ENCODE results near the gene APLP2. TPM values are rescaled to one million over a fixed set of nuclear protein-coding genes. Genes with fewer than 3 reads are reported as not detected.

APLP2 gene
- polyA plus RNA-seq, 6 donors from 2014 or later = 289 to 343 (median 310) TPM

- DNase-seq (no peak), ATAC-seq (ENCODE audit: low read depth in 2 of 2) (no peak)
- Mint-ChIP-seq H3K4me1 (peaks cover 21 to 59% (median 39%) of the 10 kb centered on the region in 3 donors), H3K4me3 (no peak overlapping the region), H3K9me3 (no peaks in the 10 kb centered on the region), H3K36me3 (peaks cover 25 to 29% of the 10 kb centered on the region in 2 donors), H3K27me3 (no peaks in the 10 kb centered on the region), H3K27ac (peak overlapping the region in 2 of 6 donors; percentile 53 to 88)
These were observed 60.2 kb downstream of the APLP2 start for GRCh38 chr11:130129922-130130321.

GRCh38 chr11:130131961-130132850 lies 62.5 kb downstream of the APLP2 start:
- H3K4me3 Mint-ChIP-seq = no peak overlapping the region
- no peaks in the 10 kb centered on the region for H3K9me3 Mint-ChIP-seq
- peaks cover 31% of the 10 kb centered on the region in 2 donors for H3K36me3 Mint-ChIP-seq
- H3K27ac Mint-ChIP-seq = peak overlapping the region in 5 of 6 donors; percentile 40 to 88 (median 66)
- DNase-seq = peak; percentile 70
- H3K4me1 Mint-ChIP-seq = peaks cover 22 to 40% (median 37%) of the 10 kb centered on the region in 3 donors
- no peaks in the 10 kb centered on the region for H3K27me3 Mint-ChIP-seq
- ATAC-seq (ENCODE audit: low read depth in 2 of 2) = peak; percentile 79 to 90

- Mint-ChIP-seq H3K36me3 (peaks cover 38 to 41% of the 10 kb centered on the region in 2 donors), H3K4me3 (peak overlapping the region in 1 of 8 donors; percentile 82), H3K4me1 (peaks cover 22 to 35% (median 34%) of the 10 kb centered on the region in 3 donors)
These were observed 64.0 kb downstream of the APLP2 start for GRCh38 chr11:130133716-130134115.

GRCh38 chr11:130136107-130136506 lies 66.4 kb downstream of the APLP2 start:
- DNase-seq = no peak
- Mint-ChIP-seq H3K27me3 (no peaks in the 10 kb centered on the region), H3K27ac (peak overlapping the region in 1 of 6 donors; percentile 34), H3K36me3 (peaks cover 38 to 42% of the 10 kb centered on the region in 2 donors), H3K4me3 (no peak overlapping the region), H3K4me1 (peaks cover 22 to 26% (median 25%) of the 10 kb centered on the region in 3 donors), H3K9me3 (no peaks in the 10 kb centered on the region)
- ATAC-seq (ENCODE audit: low read depth in 2 of 2) = no peak

More at GRCh38 chr11:130133716-130134115, 64.0 kb downstream of the APLP2 start:
- H3K9me3 Mint-ChIP-seq = no peaks in the 10 kb centered on the region
- no peak for DNase-seq
- no peaks in the 10 kb centered on the region for H3K27me3 Mint-ChIP-seq
- peak overlapping the region in 3 of 6 donors; percentile 22 to 66 (median 34) for H3K27ac Mint-ChIP-seq
- peak in 1 of 2 donors; percentile 25 for ATAC-seq (ENCODE audit: low read depth in 2 of 2)

- no peak overlapping the region for H3K4me3 Mint-ChIP-seq
- peaks cover 36 to 38% of the 10 kb centered on the region in 2 donors for H3K36me3 Mint-ChIP-seq
- no peaks in the 10 kb centered on the region for H3K9me3 Mint-ChIP-seq
- ATAC-seq (ENCODE audit: low read depth in 2 of 2) = no peak
- no peaks in the 10 kb centered on the region for H3K27me3 Mint-ChIP-seq
- peaks cover 10 to 17% (median 14%) of the 10 kb centered on the region in 3 donors for H3K4me1 Mint-ChIP-seq
- peak overlapping the region in 2 of 6 donors; percentile 47 to 59 for H3K27ac Mint-ChIP-seq
- no peak for DNase-seq
These were observed 68.3 kb downstream of the APLP2 start for GRCh38 chr11:130137999-130138398.

GRCh38 chr11:130139401-130139800 lies 69.7 kb downstream of the APLP2 start:
- Mint-ChIP-seq H3K4me3 (no peak overlapping the region), H3K9me3 (no peaks in the 10 kb centered on the region), H3K36me3 (peaks cover 25 to 30% of the 10 kb centered on the region in 2 donors), H3K4me1 (peaks cover 0 to 6% (median 4%) of the 10 kb centered on the region in 3 donors), H3K27ac (peak overlapping the region in 3 of 6 donors; percentile 34 to 54 (median 42)), H3K27me3 (no peaks in the 10 kb centered on the region)
- ATAC-seq (ENCODE audit: low read depth in 2 of 2) = no peak
- no peak for DNase-seq

GRCh38 chr11:130141561-130142341 lies 72.1 kb downstream of the APLP2 start:
- ATAC-seq (ENCODE audit: low read depth in 2 of 2) = no peak
- Mint-ChIP-seq H3K36me3 (peaks cover 22 to 26% of the 10 kb centered on the region in 2 donors), H3K4me1 (peaks cover 12 to 18% (median 15%) of the 10 kb centered on the region in 3 donors), H3K4me3 (no peak overlapping the region), H3K27ac (no peak overlapping the region), H3K27me3 (no peaks in the 10 kb centered on the region), H3K9me3 (no peaks in the 10 kb centered on the region)
- DNase-seq = no peak

GRCh38 chr11:130144141-130144540 lies 74.4 kb downstream of the APLP2 start:
- no peak overlapping the region for H3K4me3 Mint-ChIP-seq

GRCh38 chr11:130144861-130145281 lies 75.2 kb downstream of the APLP2 start:
- H3K4me1 Mint-ChIP-seq = peaks cover 20 to 35% (median 28%) of the 10 kb centered on the region in 3 donors
- peaks cover 6 to 15% of the 10 kb centered on the region in 2 donors for H3K36me3 Mint-ChIP-seq
- no peaks in the 10 kb centered on the region for H3K27me3 Mint-ChIP-seq
- peak overlapping the region in 2 of 8 donors; percentile 3 to 52 for H3K4me3 Mint-ChIP-seq
- ATAC-seq (ENCODE audit: low read depth in 2 of 2) (no peak), DNase-seq (no peak)
- H3K27ac Mint-ChIP-seq = peak overlapping the region in 5 of 6 donors; percentile 9 to 90 (median 56)
- no peaks in the 10 kb centered on the region for H3K9me3 Mint-ChIP-seq

More at GRCh38 chr11:130144141-130144540, 74.4 kb downstream of the APLP2 start:
- DNase-seq (no peak), ATAC-seq (ENCODE audit: low read depth in 2 of 2) (no peak)
- Mint-ChIP-seq H3K27ac (peak overlapping the region in 5 of 6 donors; percentile 15 to 90 (median 65)), H3K9me3 (no peaks in the 10 kb centered on the region), H3K27me3 (no peaks in the 10 kb centered on the region), H3K36me3 (peaks cover 10 to 17% of the 10 kb centered on the region in 2 donors), H3K4me1 (peaks cover 20 to 35% (median 28%) of the 10 kb centered on the region in 3 donors)

- Mint-ChIP-seq H3K36me3 (peaks cover under 1 to 10% of the 10 kb centered on the region in 2 donors), H3K9me3 (no peaks in the 10 kb centered on the region)
- ATAC-seq (ENCODE audit: low read depth in 2 of 2) = no peak
These were observed 75.7 kb downstream of the APLP2 start for GRCh38 chr11:130145311-130145812.

GRCh38 chr11:130145975-130146776 lies 76.5 kb downstream of the APLP2 start:
- Mint-ChIP-seq H3K4me3 (peak overlapping the region in 6 of 8 donors; percentile 7 to 66 (median 44)), H3K4me1 (peaks cover 27 to 47% (median 40%) of the 10 kb centered on the region in 3 donors), H3K36me3 (peaks cover 0 to 9% of the 10 kb centered on the region in 2 donors), H3K27ac (peak overlapping the region in 4 of 6 donors; percentile 44 to 93 (median 76)), H3K9me3 (no peaks in the 10 kb centered on the region), H3K27me3 (no peaks in the 10 kb centered on the region)
- DNase-seq (no peak), ATAC-seq (ENCODE audit: low read depth in 2 of 2) (peak in 1 of 2 donors; percentile 17)

More at GRCh38 chr11:130145311-130145812, 75.7 kb downstream of the APLP2 start:
- Mint-ChIP-seq H3K27me3 (no peaks in the 10 kb centered on the region), H3K4me3 (no peak overlapping the region), H3K4me1 (peaks cover 20 to 39% (median 32%) of the 10 kb centered on the region in 3 donors), H3K27ac (peak overlapping the region in 5 of 6 donors; percentile 52 to 76 (median 60))
- DNase-seq = no peak

- Mint-ChIP-seq H3K36me3 (peaks cover 0 to 9% of the 10 kb centered on the region in 2 donors), H3K27me3 (no peaks in the 10 kb centered on the region), H3K4me1 (peaks cover 30 to 53% (median 43%) of the 10 kb centered on the region in 3 donors), H3K27ac (peak overlapping the region in 4 of 6 donors; percentile 39 to 93 (median 76)), H3K4me3 (peak overlapping the region in 7 of 8 donors; percentile 32 to 83 (median 66)), H3K9me3 (no peaks in the 10 kb centered on the region)
- peak; percentile 60 for DNase-seq
- ATAC-seq (ENCODE audit: low read depth in 2 of 2) = peak; percentile 97 to 98
These were observed 77.1 kb downstream of the APLP2 start for GRCh38 chr11:130146796-130147195.

Data from naive B cell (primary cell).